Thyroid gland (tissue), 4 donors: ENCODE measurements around the gene CRTAC1.

Experiments used
- CTCF ChIP-seq, 6 experiments: fragments of 200-600 bp in 3 of 6; fragments of 450-650 bp in 3 of 6; sonication (generic) in 3 of 6; IDR thresholded peaks; one replicate each; pipeline ENCODE4 v1.5.1; 2016 to 2019; ENCODE audit warnings: antibody characterized with exemption in 6 of 6, mild to moderate bottlenecking in 2 of 6, inconsistent platforms in 1 of 6, moderate library complexity in 1 of 6
- POLR2A ChIP-seq, 2 donors: fragments of 450-650 bp; IDR thresholded peaks; one replicate each; pipeline ENCODE4 v1.6.1; 2017; ENCODE audit warnings: antibody characterized with exemption in 2 of 2, mild to moderate bottlenecking in 2 of 2, moderate library complexity in 1 of 2

- TF ChIP-seq CTCF (IDR thresholded peaks at IDR 0.05) (no peak), POLR2A (IDR thresholded peaks at IDR 0.05) (no peak)
Measured at GRCh38 chr10:97831259-97831658, 199.2 kb downstream of the CRTAC1 start.
